GM10266 (cell line): ENCODE data around the gene MRTFA.

Experiments
- DNase-seq: peaks from one replicate; pipeline ENCODE4 v3.0.0; 2012; ENCODE audit errors: extremely low spot score
- TF ChIP-seq, protein P1 (sequence below): IDR thresholded peaks from 2 replicates; pipeline ENCODE4 v1.5.1; 2012; ENCODE audit warnings: mild to moderate bottlenecking, low read depth; ENCODE audit not compliant: control insufficient read depth, insufficient read depth; ENCODE audit errors: missing control alignments

MRTFA gene

DNA sequence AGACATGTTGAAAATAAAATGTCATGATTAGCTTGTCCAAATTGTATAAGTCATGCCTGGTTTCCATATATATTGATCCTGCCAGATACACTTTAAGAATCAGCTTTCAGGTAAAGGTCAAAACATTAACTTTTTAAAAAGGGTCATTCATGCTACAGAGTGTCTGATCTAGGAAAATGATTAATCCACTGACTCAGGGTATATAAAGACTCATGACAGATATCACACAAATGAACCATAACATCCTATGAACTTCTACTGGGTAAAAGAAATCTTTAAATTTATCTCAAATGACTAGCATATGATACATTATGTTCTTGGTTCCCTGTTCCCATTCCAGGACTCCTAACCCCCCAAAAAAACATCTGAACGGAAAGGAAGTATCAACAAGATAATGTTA lies 11.7 kb downstream of the MRTFA start:
- no peak for DNase-seq
- TF ChIP-seq, protein P1, sequence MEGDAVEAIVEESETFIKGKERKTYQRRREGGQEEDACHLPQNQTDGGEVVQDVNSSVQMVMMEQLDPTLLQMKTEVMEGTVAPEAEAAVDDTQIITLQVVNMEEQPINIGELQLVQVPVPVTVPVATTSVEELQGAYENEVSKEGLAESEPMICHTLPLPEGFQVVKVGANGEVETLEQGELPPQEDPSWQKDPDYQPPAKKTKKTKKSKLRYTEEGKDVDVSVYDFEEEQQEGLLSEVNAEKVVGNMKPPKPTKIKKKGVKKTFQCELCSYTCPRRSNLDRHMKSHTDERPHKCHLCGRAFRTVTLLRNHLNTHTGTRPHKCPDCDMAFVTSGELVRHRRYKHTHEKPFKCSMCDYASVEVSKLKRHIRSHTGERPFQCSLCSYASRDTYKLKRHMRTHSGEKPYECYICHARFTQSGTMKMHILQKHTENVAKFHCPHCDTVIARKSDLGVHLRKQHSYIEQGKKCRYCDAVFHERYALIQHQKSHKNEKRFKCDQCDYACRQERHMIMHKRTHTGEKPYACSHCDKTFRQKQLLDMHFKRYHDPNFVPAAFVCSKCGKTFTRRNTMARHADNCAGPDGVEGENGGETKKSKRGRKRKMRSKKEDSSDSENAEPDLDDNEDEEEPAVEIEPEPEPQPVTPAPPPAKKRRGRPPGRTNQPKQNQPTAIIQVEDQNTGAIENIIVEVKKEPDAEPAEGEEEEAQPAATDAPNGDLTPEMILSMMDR, result no peak

DNA sequence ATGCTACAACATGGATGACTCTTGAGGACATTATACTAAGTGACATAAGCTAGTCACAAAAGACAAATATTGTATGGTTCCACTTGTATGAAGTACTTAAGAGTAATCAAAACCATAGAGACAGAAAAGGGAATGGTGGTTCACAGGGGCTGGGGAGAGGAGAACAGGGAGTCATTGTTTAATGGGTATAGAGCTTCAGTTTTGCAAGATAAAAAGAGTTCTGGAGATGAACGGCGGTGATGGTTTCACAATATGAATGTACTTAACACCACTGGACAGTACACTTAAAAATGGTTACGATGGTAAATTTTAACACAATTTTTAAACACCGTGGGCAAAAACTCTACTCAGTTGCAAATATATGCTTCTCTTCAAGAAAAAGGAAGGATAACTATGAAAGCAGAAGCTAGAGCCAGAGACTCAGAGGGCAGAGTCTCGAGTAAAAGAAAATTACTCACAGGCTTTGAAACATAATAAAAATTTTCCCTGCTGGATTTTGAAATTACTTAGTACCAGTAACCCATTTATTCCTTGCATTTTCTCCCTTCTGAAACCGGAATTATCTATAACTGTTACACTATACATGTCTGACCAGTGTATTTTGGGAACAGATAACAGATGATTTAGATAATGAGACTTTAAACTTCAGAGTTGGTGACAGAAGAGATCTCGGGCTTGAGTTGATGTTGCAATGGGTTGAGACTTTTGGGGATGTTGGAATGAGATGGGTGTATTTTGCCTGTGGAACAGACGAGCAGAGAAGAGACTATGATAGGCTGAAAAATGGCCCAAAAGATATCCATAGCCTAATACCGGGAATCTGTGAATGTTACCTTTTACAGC lies 15.0 kb downstream of the MRTFA start:
- TF ChIP-seq, protein P1, result no peak
- DNase-seq, result no peak

DNA sequence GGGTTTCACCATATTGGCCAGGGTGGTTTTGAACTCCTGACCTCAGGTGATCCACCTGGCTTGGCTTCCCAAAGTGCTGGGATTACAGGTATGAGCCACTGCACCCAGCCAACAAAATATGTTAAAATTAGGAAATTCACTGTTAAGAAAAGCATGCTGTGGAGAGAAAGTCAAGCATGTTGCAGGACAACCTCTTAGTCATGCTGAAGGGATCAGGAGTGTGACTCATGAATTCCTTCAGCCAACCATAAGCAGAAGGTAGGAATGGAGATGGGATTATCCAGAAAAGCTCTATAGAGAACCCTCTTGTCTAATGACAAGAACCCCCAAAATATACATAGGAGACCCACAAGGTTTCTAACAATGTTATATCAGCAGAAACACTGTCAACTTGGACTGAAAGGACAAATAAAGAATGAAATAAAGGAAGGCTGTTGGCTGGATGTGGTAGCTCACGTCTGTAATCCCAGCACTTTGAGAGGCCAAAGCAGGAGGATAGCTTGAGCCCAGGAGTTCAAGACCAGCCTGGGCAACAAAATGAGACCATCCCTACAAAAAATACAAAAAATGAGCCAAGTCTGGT lies 16.0 kb downstream of the MRTFA start:
- no peak for DNase-seq
- TF ChIP-seq, protein P1, result no peak

DNA sequence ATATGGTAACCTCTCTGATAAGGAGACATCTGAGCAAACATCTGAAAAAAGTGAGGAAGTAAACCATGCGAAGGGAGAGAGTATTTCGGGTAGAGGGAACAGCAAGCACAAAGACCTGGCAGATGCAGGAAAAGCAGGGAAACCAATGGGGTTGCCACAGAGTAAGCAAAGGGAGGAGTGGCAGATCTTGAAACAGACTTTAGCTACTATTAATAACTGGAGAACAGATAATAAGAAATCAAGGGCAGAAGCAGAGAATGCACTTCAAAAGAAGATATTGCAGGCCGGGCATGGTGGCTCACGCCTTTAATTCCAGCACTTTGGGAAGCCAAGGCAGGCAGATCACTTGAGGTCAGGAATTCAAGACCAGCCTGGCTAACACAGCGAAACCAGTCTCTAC lies 18.1 kb downstream of the MRTFA start:
- TF ChIP-seq, protein P1, result no peak
- no peak for DNase-seq

DNA sequence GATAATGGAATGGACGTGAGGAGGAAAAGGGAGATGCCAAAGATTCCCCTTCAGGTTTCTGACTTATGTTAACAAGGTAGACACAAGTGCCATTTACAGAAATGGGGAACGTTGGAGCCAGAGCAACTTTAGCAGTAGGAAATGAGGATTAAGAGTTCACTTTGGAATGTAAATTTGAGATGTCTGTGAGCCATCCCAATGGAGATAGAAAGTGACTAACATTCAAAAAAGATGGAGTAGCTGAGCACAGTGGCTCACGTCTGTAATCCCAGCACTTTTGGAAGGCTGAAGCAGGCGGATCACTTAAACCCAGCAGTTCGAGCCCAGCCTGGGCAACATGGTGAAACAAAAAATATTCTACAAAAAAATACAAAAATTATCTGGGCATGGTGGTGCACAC lies 19.9 kb downstream of the MRTFA start:
- TF ChIP-seq, protein P1, result no peak
- DNase-seq, result no peak

DNA sequence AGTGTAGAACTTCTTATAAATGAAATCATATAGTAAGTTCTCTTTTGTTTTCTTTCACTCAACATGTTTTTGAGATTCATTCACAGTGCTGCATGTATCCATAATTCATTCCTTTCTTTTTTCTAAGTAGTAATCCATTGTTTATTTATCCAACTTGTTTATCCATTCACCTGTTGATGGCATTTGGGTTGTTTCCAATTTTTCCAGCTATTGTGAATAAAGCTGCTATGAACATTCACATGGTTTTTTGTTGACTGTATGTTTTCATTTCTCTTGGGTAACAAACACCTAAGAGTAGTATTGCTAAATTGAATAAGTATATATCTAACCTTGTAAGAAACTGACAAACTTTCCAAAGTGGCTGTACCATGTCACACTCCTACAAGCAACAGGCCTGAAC lies 23.5 kb downstream of the MRTFA start:
- TF ChIP-seq, protein P1, result no peak
- no peak for DNase-seq

DNA sequence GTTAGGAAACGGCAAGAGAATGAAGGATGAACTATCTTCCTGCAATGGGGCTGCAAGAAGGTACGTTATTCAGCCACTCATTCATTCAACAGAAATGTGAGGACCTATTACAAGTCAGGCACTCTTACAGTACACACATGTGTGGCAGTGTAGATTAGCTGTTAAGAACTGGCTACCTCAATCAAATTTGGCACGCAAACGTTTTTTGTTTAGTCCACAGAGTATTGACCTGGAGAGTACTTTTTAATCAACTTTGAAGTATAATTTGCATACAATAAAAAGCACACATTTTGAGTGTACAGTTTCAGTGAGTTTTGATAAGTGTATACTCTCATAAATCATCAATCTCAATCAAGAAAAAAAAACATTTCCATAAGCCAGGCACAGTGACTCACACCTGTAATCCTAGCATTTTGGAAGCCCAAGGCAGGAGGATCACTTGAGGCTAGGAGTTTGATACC lies 24.2 kb downstream of the MRTFA start:
- no peak for DNase-seq
- TF ChIP-seq, protein P1, result no peak
